Measurements from ENCODE around the gene SEMA6B.

- TF ChIP-seq CTCF (optimal IDR thresholded peaks at IDR 0.05 in 1 of 3, IDR thresholded peaks at IDR 0.05 in 1 of 3, conservative IDR thresholded peaks at IDR 0.05 in 1 of 3; ENCODE audit: extremely low read depth in 1 of 3, insufficient read depth in 2 of 3, low read length in 3 of 3) (no peak), EZH2 (IDR thresholded peaks at IDR 0.05; ENCODE audit: low read length) (no peak)
These were observed 33.9 kb downstream of the SEMA6B start for GRCh38 chr19:4525563-4526002.

Data from keratinocyte (primary cell).